Stimulated activated CD4-positive, alpha-beta T cell treated with anti-CD3 and anti-CD28 coated beads, Interleukin-2, amount 100 ng/mL, for 24 hours (primary cell): ENCODE measurements around the gene CSHL1.
A peak's percentile ranks its signal among the peaks of the same experiment; 100 is the strongest.

Experiments used
- DNase-seq, 2 donors: peaks; one replicate each; pipeline ENCODE4 v3.0.0-alpha.2; 2020

Gene CSHL1

DNA sequence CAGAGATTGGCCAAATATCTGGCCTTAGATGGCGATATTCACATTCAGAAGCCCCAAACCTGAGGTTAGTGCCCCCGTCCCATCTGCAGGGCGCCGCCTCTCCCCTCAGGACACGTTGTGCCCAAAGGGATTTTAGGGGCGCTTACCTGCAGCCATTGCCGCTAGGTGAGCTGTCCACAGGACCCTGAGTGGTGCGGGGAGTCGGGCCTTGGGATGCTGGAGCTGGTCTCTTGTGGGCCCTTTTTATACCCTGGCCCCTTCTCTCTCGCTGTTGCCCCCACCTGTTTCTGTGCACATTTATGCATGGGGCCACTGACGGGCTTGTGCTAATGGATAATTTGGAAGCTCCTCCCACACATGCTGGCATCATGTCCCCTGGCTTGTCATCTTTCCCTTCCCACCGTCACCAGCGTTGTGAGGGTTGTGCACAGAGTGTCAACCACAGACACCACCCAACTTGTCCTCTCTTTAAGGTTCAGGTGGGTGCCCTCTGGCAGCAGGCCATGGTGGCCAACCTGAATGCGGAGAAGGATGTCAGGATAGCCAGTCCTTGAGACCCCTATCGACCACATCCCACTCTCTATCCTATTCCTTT, at the start of gene CSHL1:
CSHL1 (minus strand) TSS at position 218 of the 595 bp plus-strand sequence; CDS start at position 156, 62 bp downstream.
- DNase-seq = no peak

DNA sequence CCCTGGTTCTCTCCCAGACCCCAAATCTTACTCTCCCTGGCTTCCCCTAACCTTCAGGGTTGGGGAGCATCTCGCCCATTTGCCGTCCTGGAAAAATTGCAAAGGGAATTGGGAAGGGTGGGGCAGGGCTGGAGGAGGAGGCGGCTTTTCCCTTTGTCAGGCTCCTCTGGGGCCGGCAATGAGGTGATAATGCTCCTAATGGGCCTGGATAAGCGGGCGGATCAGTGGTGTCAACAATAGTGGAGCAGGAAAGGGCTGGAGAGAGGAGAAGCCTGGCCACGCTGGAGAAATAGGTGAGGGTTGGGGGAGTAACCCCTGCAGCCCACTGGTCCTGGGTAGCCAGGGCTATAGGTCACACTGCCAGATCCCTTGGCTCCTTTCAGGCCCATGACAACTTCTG, 49.4 kb upstream of the CSHL1 start:
- DNase-seq = no peak

DNA sequence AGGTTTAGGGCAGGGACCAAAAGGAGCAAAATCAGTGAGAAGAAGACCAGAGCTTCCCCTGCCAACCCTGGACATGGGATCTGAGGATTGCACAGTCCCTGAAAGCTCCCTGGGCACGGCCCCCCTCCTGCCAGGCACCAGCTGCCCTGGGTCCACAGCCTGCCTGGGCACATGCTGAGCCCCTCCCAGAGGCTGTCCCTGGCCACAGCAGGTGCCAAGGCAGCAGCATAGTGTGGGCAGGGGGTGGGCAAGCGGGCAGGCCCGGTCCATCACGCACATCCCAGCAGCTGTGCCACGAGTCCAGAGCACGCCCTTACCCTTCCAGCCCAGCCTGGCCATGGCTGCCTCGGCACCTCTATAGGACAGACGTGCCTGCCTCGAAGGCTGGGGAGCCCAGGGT, 48.9 kb upstream of the CSHL1 start:
- no peak for DNase-seq

- no peak for DNase-seq
Observed at GRCh38 chr17:63956296-63956920, 45.4 kb upstream of the CSHL1 start.

DNA sequence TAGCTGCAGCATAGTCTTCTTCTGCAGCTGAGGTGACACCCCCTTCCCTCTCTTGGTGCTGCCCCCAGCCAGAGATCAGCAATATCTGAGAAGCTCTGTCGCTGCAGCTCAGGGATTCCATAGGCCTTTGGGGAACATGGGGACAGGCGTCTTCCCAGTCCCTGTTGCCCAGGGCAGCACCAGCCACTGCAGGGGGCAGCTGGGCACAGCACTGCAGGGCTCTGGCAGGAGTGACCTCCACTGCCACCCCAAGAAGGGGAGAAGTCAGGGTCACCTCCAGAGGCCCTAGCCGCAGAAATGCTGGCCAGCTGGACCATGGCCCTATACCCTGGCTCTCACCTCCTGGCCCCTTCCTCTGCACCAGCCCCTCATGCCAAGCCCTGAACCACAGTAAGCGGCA, 44.7 kb upstream of the CSHL1 start:
- no peak for DNase-seq

- no peak for DNase-seq
Observed at GRCh38 chr17:63955232-63955631, 44.2 kb upstream of the CSHL1 start.

DNA sequence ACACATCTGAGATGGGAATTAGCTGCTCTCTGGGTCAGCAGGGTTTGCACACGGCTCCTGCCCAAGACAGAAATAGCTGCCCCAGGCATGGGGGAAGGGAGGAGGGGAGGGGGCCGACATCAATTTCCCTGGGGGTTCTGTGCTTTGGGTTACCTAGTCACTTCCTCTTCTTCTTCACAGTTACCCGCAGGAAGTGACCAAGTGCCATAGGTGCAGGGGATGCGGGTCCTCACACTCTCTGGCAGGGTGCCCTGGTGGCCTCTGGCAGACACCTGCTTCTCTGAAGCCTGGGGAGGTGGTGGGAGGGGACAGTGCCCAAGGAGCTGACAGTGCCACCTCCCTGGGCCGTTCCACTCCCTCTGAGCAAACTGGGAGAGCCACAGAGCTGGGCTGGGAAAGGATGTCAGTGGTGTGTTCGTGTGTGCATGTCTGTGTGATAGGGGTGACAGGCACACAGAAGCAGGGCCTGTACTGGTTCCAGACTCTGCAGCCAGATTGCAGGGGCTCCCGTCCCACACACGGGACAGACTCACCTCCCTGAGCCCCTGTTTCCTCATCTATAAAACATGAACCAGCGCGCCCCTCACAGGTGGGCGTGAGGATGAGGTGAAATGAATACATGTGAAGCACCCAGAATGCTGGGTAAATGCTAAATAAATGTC, 43.5 kb upstream of the CSHL1 start:
- peak in 1 of 2 donors; percentile 30 for DNase-seq

GRCh38 chr17:63950940-63951907, 40.2 kb upstream of the CSHL1 start:
- DNase-seq = peak; percentile 30 to 45

GRCh38 chr17:63949576-63950250, 38.7 kb upstream of the CSHL1 start:
- DNase-seq = no peak

- no peak for DNase-seq
Observed at GRCh38 chr17:63948521-63948920, 37.5 kb upstream of the CSHL1 start.

- DNase-seq = no peak
Observed at GRCh38 chr17:63947711-63948330, 36.8 kb upstream of the CSHL1 start.

DNA sequence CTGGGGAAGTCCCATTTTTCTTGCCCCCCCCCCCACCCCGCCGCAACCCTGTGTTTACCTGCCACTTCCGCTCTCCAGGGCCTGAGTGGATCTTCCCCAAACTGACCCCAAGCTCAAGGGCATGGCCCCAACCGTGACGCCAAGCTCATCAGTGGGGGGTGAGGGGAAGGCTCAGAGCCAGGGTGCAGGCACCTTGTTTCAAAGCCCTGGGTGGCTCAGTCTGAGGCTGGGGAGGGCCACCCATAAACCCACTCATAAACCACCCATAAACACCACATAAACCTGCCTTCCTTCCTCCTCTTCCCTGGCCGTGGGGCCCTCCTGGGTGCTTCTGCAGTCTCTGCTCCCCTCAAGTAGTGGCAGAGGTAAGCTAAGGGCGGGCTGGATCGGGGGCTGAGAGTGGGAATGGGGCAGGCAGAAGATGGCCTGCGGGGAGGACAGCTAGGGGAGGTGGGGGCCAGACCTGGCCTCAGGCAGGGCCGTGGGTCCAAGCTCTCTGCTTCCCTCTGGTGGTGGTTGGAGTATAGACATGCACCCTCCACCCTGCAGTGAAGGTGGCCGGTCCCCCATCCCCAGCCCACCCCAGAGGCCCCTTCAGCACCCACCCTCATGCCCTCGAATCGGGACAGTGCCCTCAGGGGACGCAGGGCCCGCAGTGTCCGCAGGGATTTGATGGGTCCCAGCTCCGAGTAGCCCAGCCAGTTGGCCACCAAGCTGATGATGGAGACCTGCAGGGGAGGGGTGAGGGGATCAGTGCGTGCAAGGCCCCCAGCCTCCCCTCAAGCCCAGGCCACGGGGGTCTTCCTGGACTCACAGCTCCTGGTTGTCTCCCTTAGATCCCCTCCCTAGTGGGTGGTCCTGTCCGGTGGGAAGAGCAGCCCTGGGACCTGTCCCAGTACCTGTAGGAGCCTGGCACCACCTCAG, 35.6 kb upstream of the CSHL1 start:
- DNase-seq = peak; percentile 67 to 72

- DNase-seq = no peak
Observed at GRCh38 chr17:63945784-63946439, 34.9 kb upstream of the CSHL1 start.

DNA sequence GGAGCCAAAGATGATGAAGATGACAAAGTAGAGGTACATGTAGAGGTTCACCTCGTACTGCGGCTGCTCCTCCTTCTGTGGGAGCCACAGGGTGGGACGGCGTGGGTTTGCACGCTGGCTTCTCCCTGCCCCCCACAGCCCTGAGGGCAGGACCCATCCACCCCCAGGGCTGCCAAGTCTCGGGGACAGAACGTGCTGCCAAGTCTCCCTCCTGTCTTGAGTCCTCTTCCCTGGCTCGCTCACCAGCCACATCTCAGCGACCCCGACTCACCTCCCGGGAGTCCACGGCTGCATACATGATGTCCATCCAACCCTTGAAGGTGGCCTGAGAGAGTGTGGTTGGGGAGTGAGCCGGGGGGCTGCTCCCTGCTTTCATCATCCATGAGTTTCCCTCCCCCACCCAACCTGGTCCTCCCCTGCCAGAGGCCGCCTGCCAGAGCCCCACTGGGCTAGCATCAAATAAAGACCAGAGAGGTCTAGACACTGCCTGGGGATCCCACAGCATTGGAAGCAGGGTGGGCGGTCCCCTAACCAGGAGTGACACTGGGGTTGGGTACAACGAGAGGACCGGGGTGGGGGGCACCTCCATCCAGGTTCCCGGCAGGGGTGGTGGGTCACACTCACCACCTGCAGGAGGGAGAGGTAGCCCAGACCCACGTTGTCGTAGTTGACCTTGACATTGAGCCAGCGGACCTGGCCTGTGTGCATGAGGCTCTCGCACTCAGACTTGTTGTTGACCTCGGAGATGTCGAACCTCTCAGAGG, 33.9 kb upstream of the CSHL1 start:
- DNase-seq = no peak

GRCh38 chr17:63943745-63944144, 32.7 kb upstream of the CSHL1 start:
- DNase-seq = no peak

- no peak for DNase-seq
Observed at GRCh38 chr17:63942309-63942985, 31.4 kb upstream of the CSHL1 start.

GRCh38 chr17:63941751-63942150, 30.7 kb upstream of the CSHL1 start:
- no peak for DNase-seq

GRCh38 chr17:63941162-63941561, 30.1 kb upstream of the CSHL1 start:
- DNase-seq = no peak

DNA sequence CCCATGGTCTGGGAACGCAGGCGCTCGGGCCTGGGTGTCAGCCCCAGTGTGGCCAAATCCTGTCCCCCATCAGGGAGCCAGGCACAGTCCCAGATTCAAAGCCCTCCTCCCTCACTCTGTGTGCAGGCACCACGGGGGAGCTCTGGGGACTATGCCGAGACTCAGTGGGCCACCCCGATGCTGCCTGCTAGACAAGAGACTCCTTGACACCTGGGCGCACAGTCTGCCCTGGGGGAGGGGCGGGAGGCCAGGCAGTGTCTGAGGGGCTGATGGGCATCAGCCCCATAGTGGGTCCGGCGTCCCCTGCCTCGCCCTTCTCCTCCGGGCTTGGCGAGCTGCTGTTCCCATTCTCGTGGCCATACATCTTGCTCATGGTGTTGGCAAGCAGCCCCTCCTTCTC, 29.5 kb upstream of the CSHL1 start:
- no peak for DNase-seq
